Islet of Langerhans (tissue), 1 donor: Measurements from ENCODE around the gene SYS1.

Experiments
- FAIRE-seq: peaks from one replicate; lab custom pipeline; 2011; peaks lifted over from hg19 to GRCh38; lab: Jason Lieb, UNC

SYS1 gene

DNA sequence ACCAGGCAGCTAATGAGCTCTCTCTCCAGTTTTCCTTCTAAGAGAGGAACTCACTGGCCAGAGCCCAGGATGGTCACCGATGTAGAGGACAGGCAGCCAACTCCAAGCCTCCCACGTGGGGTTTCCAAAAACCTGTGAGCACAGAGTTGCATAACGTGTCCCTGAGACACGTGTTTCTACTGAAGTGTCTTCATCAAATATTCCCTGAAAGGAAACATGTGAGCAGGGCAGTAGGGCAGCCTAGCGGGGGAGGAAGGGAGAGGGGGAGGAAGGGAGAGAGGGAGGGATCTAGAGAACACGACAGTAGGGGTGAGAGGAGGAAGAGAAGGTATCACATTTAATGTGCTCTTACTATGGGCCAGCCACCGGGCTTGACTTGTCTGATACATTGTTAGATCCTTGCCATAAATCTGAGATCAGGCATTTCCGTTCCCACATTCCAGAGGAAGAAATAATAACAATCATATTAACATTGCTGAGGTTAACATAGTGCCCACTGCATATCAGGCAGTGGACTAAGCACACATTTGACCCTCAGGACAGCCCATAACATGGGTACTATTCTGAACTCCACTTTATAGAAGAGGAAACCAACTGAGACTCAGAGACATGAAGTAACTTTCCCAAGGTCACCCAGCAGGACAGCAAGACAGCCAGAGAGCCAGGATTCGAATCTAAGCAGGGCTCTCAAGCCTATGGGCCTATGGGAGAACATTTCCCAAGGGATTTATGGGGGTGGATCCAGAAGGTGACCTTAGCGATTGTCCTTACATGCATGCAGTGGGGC lies 4.5 kb upstream of the SYS1 start:
- FAIRE-seq = no peak

DNA sequence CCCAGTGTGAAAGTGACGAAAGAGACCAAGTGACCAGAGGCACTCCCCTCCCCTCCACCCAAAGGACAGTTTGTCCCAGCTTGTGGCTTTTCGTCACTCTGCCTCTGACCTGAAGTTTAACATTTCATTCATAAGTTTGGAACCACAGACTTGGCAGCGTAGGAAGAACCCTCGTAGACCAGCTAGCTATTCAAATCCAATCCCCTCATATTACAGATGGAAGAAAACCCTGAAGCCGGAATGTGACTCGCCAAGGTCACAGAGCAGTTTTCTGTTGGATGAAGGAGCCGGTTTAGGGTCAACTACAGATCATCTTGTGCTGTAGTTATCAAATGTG lies 3.9 kb upstream of the SYS1 start:
- FAIRE-seq = no peak

DNA sequence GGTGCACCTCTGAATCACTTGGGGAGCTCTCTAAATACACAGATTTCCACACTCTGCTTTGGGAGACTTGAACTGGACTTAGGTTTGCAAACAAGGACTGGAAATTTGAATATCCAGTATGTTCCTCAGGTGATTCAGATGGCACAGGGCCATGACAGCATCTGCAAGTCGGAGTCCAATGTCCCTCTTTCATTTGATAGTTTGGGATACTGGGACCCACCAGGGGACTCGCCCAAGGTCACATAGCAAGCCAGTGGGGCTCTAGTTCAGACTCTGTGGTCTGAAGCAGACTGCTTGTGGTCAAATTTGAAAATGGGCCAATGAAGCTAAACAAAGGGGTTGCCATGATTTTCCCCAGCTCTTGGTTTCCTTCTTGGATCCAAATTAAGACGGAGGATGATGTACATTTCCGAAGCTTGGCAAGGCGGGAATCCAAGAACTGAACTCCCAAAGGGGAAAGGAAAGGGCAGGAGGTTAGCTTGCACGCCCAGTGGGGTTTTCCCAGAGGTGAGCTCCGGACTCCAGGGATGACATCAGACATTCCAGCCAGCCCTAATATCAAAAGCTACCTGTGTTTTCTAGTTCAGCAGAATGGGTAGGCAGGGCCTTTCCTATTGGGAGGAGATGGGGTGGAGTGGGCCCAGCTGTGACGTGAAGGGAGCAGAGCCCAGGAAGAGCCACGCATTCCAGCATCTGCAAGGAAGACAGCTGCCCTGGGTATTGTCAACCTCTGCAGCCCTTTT lies 3.4 kb upstream of the SYS1 start:
- FAIRE-seq = no peak

DNA sequence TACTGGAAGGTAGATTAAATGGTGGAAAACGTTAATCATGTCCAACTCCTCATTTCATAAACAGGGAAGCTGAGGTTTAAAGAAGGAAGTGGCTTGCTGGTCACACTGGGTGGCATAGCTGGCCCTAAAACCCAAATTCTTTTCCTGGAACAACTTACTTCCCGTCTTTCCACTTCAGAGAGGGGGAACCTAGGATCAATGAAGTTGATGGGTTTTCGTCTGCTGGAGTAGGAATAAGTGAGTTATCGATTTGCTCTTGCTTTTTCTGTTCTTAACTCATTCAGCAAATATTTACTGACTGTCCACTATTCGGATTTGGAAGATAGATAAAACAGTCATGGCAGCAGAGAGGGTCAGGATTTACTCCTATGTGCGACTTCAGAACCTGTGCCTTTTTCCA lies 1.2 kb upstream of the SYS1 start:
- FAIRE-seq = no peak

DNA sequence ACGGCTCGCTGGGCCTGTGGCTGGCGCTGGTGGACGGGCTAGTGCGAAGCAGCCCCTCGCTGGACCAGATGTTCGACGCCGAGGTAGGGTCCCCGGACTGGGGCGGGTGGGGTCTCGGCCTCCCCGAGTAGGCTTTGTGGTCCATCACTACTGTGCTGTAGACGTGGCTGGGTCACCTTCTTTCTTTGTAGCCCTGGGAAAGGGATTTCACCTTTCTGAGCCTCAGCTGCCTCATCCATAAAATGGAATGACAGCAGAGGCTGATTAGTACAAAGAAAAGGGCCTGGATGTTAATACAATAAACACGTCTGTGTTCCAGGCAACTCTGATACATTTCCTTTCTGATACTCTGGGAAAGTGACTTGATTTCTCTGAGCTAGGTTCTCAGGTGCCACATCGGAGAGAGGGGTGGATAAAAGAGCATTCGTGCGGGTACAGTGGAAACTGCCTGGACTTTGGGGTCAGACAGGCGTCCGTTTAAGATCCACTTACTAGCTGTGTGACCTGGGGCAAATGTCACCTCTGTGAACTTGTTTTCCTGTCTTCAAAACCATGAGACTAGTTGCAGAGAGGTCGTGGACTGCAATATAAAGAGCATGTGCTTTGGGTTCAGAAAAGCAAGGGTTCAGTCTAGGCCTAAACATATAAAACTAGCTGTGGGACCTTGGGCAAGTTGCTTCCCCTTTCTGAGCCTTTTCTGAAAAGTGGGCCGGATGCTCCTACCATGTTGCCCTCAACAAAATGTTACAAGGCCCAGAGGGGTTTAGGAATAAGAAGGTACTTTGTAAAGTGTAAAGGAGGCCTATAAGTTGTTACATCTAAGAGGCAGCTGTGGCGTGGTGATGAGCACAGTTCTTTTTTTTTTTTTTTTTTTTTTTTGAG lies 896 bp downstream of the SYS1 start:
- FAIRE-seq = no peak

DNA sequence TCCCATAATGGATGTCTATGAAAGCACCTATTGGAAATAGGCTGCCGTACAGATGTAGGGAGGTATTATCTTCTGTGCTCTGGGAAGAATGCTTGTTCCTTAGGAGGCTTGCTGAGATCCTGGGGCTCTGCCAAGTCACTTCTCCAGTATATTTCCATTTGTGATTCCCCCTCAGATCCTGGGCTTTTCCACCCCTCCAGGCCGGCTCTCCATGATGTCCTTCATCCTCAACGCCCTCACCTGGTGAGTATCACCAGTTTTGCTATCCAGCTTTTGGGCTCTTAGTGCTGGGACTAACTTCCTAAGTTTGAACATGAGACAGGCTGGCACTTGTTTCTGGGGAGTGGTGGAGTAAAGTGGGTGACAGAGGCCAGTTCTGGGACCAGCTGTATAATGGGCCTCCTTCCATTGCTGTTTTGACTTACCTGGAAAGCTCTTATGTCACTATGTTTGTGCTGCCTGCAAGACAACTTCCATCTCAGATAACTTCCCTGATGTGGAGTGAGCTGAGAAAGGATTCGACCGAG lies 2.6 kb downstream of the SYS1 start:
- FAIRE-seq = no peak

DNA sequence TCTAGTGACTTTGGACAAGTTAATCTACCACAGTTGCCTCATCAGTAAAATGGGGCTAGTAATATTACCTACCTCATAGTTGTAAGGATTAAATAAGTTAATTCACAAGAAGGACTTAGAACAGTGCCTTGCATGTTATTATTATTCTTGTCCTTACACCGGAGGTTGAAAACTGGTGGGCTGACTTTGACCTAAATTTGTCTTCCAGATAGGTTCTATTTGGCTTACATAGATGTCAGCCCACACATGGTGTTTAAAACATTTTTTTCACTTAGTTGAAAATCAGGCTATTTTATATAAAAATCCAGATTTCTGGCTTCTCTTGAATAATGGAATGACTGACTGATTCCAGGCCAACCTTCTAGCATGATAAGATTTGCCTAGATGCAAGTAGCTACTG lies 3.2 kb downstream of the SYS1 start:
- no peak for FAIRE-seq

DNA sequence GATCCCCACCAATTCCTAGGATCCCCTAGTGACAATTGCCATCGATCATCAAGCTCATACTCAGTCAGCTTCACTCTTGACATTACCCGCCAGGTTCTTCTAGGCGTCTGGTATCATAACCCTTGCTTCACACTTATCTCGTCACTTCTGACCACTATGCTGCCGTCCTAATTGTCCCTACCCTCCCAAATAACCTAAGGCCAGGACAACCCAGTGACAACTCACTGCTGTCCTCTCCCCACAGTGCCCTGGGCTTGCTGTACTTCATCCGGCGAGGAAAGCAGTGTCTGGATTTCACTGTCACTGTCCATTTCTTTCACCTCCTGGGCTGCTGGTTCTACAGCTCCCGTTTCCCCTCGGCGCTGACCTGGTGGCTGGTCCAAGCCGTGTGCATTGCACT lies 3.7 kb downstream of the SYS1 start:
- FAIRE-seq = no peak

DNA sequence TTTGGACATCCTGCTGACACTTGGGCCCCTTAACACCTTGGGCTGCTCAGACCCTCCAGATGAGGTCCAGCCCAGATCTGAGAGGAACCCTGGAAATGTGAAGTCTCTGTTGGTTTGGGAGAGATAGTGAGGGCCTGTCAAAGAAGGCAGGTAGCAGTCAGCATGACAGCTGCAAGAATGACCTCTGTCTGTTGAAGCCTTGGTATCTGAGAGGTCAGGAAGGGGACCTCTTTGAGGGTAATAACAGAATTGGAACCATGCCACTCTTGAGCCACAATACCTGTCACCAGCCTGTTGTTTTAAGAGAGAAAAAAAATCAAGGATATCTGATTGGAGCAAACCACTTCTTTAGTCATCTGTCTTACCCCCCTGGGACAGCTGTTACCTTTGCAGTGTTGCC lies 4.2 kb downstream of the SYS1 start:
- FAIRE-seq = no peak

DNA sequence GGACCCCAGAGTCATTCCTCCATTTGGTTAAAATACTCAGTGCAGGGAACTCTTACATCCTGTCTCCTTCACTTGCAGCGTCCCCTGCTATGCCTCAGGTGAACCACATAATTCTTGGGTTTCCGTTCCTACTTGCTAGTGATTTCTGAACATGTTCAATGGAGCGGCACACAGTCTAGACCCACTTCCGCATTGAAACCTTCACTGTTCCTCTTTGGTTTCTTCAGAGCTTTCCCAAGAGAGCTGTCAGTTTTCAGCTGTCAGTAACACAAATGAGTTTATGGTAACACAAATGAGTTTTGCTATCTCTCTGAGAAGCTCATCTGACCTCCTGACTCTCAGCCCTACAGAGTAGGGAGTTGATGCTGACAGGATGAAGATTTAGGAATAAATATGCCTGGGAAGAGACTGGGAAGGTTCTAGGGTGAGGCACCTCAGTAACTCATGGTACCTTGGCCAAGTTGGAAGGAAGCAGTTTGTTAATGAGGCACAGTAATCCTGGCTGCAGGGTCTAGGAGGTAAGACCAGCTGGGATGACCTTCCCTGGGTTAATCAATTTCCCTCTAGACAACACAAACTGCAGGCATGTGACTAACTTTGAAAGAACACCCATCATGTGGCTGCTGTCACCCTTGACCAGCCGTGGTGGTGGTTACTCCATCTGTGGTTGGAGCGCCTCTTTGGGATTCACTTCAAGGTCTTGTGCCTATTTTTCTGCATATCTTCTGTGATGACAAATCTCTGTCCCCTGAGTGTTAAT lies 5.4 kb downstream of the SYS1 start:
- FAIRE-seq = no peak

DNA sequence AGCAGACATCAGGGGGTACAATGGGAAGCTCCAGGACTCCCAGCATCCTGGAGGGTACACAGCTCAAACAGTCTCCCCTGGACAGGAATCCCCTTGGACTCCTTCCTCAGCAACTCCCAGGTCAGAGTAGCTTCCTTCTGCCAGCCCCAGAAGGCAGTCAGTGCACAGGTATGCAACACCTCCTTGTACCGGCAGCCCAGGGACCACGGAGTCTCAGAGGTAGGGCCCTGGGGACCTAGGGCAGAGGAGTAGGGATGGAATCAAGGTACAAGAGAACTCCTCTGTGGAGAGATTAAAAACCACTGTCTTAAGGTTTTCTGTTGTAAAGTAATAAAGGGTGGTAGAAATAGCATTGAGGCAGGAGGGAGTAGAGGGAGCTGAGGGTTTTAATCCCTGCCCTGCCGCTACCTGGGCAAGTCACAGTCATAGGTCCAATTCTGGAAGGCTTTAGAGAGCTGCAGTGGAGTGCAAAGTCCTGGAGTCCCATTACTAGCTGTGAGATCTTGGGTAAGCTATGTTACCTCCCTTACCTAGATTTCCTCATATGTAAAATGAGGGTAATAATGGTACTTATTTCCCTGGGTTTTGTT lies 7.7 kb downstream of the SYS1 start:
- no peak for FAIRE-seq

DNA sequence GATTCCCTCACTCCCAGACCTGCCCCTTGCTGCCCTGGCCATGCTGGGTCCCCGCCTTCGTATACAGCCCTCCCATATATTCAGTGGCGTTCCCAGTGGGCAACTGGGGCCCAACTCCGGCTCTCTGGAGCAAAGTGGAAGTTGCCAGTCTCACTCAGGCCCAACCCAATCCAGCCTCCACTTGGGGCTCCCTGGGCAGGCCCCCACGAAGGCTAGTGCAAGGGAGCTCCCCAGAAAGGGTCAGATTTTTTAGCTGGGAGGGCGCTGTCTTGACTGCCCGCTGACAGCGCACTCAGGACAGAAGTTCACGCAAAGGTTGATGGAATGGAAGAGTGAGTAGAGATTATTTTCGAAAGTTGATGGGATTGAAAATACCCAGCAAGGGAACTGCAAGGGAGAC lies 9.3 kb downstream of the SYS1 start:
- FAIRE-seq = no peak

DNA sequence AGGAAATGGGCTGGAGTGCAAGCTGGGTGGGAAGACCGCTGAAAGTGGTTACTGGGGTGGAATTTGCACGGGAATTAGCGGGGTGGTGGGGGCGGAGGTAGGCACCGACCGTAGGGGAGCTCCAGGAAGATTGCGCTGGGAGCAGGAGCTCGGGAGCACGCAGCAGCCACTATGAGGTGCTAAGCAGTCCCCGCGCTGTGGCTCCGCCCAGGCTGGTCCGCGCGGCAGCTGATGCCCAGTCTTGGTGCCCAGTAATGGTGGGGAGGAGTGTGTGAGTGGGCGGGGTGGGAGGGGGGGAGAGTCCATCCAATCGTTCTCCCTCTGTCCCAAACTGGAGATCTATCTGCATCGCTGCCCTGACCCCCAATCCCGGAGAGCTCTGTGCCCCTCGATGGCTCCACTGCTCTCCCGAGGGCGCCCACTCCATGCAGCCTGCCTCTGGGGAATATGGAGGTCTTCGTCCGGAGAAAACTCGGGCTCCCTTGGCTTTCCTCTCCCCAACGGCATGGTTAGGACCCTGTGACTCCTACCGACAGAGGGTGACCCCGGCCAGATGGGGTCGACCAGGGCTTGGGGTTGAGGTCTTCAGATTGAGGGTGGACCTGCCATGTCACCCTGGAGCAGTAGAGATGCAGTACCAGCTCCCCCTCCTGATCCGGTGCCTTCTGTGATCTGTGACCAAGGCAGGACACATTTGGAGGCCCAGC lies 9.8 kb downstream of the SYS1 start:
- no peak for FAIRE-seq

DNA sequence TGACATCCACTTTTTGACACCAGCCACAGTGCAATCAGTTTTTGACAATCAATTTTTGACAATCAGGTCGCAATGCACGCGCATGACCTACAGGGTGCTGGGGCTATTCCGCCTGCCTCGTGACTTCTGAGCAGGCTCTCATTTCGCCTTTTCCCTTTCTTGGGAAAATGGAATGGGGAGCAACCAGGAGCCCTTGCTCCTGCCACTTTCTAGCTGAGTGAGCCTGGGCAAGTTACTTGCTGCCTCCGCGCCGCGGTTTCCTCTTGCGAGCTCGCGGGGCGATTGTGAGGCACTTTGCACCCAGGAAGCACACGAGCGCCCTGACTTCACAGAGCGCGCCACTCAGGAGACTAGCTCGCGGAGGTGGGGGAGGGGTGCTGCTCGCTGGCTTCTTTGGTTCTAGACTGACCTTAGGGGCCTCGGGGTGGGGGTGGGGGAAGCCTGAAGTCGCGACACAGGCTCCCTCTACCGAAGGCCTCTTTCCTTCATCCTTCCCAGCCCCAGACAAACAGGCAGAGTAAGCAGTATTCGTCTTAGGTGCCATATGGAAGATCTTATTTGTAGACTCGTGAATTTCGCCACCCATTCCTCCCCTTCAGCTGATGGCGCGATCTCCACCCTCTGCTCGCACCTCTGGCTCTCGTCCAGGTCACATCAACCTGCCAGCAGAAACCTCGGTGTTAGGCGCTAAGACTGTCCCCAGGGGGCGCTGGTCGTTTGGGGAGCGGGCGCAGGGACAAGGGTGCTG lies 10.6 kb downstream of the SYS1 start:
- no peak for FAIRE-seq

DNA sequence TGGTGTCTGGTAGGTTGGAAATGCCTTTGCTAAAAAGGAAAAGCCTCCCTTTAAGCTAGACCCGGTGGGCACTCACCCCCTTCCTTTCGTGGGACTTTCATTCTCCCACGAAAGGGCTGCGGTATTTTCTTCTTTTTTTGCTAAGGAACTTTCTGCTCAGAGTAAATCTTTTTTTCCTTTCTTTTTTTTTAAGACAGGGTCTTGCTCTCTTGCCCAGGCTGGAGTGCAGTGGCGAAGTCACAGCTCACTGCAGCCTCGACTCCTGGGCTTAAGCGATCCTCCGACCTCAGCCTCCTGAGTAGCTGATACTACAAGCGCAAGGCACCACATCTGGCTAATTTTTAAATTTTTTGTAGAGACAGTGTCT lies 11.1 kb downstream of the SYS1 start:
- no peak for FAIRE-seq

DNA sequence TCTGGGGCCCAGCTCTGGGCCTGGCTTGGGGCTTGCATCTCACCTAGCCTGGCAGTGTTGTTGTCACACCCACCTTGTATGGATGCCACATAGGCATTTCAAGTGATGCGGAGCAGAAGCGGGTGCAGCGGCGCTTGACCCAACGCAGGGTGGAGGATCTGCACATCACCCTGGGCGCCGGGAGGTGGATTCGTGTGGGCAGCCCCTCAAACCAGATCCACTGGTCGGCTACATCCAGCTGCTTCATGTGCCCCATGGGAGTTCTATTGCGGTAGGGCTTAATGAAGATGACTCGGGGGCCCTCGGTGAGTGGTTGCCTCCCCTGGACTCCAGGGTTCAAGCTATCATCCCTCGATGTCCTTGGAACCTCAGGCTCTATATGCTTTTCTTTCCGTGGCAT lies 12.0 kb downstream of the SYS1 start:
- no peak for FAIRE-seq

DNA sequence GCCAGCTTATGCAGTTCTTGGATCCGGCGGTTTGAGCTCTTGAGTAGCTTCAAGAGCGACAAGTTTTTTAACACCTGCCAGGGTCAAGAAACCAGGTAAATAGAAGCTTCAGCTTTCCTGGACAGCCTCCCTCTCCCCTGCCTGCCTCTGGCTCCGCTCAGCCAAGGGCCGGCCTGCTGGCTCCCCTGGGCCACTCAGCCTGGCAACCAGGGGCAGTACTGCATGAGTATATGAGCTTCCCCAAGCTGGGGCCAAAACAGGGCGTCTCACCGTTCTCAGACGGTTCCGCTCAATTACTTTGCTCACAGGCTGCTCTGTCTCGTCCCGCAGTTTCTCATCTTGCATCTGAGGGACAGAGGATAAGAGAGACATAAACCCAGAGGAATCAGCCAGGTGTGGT lies 14.3 kb downstream of the SYS1 start:
- FAIRE-seq = no peak

DNA sequence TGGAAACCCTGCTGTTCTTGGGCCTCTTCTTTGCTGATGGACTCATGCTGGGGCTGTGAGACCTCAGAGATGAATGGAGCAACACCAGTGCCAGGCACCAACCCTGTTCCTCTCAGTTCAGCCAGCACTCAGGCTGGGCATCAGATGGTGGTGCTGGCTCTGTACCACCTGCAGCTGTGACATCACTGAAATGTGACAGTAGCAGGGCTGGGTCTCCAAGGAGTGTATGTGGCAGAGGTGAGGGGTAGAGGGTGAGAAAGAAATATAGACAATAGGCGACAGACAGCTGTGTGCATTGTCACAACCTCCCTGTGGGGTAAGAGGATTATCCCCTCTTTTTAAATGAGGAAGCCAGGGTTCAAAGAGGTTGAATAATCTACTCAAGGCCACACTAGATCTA lies 15.2 kb downstream of the SYS1 start, which contains the start of gene TP53TG5:
TSS of gene TP53TG5 (minus strand) at position 135 of the 400 bp plus-strand sequence. CDS start at position 46, 89 bp downstream.
- FAIRE-seq = no peak

DNA sequence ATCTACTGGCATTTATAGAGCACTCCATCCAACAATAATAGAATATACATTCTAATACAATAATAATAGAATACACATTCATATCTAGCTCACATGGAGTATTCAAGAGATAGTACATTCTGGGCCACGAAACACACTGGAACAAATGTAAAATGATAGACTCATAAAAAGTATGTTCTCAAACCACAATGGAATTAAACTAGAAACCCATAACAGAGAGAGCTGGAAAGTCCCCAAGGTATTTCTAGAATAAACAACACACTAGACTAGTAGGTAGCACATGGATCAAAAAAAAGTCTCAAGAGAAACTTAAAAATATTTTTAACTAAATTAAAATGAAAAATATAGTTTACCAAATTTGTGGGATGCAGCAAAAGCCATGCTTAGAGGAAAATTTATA lies 24.3 kb downstream of the SYS1 start:
- no peak for FAIRE-seq

DNA sequence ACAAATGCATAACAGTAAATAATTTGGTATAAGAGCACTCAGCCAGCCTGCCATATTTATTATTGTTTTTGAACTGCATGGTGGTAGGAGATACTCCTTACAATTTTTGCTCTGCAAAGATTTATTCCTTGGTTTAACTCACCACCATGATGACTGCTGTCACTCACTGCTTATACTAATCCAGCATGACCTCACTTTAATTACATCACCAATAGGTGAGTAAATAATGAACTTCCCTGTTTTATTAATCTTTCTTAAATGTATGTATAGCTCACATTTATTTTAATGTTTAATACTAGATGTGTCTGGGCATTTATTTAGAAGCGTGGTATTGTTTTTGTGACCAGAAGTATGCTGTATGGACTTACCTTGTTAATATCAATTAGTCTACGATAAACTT lies 28.0 kb downstream of the SYS1 start:
- FAIRE-seq = no peak
